IPS-18c (cell line): Measurements from ENCODE around the gene ADNP.

Experiments
- H3K4me3 ChIP-seq: 2 replicates; pipeline ENCODE4 v1.7.0; 2013; ENCODE audit warnings: low read depth, mild to moderate bottlenecking, low read length, moderate library complexity; ENCODE audit not compliant: insufficient read depth
- H3K9me3 ChIP-seq: one replicate; pipeline ENCODE4 v1.6.1; 2013; ENCODE audit warnings: mild to moderate bottlenecking, low read length, moderate library complexity; ENCODE audit not compliant: control insufficient read depth, insufficient read depth

The ADNP gene

GRCh38 chr20:50845566-50846215, 85.5 kb downstream of the ADNP start:
- H3K4me3 ChIP-seq: no peak overlapping the region
- no peaks in the 10 kb centered on the region for H3K9me3 ChIP-seq

GRCh38 chr20:50844430-50845100, 86.7 kb downstream of the ADNP start:
- no peak overlapping the region for H3K4me3 ChIP-seq
- H3K9me3 ChIP-seq: no peaks in the 10 kb centered on the region

GRCh38 chr20:50843331-50844276, 87.6 kb downstream of the ADNP start:
- H3K4me3 ChIP-seq: no peak overlapping the region
- no peaks in the 10 kb centered on the region for H3K9me3 ChIP-seq

- Histone ChIP-seq H3K9me3 (no peaks in the 10 kb centered on the region), H3K4me3 (no peak overlapping the region)
Measured at GRCh38 chr20:50842821-50843220, 88.4 kb downstream of the ADNP start.
